Ishikawa (cell line): ENCODE data around the gene LFNG.

Experiments used
- CEBPB ChIP-seq: IDR thresholded peaks from 2 replicates; pipeline ENCODE4 v1.6.1; 2012
- NFIC ChIP-seq: IDR thresholded peaks from 2 replicates; pipeline ENCODE4 v1.6.1; 2012
- REST ChIP-seq: IDR thresholded peaks from 2 replicates; pipeline ENCODE4 v1.6.1; 2012; ENCODE audit warnings: low read depth, mild to moderate bottlenecking

- TF ChIP-seq REST, result no peak
- no peak for TF ChIP-seq NFIC
- TF ChIP-seq CEBPB, result no peak
Measured at GRCh38 chr7:2505401-2505800, 14.2 kb upstream of the LFNG start.
